ENCODE results near the gene CAMSAP1.

The CAMSAP1 gene

DNA sequence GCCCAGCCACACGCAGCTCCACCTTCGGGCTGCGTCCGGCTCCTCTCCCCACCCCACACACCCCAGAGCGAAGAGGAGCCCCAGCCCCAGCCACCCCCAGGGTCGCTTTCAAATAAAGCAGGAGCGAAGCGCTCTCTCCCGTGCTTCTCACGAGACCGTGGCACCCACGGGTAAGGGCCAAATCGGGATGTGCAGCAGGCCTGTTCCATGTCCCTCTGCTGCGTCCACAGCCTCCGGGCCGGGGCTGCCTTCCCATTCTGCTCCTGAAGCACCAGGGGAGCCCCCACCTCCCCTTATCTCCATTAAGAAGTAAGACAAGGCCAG is 145.5 kb downstream of the CAMSAP1 start:
- Histone ChIP-seq H3K27ac (ENCODE audit: insufficient read depth in 1 of 2, low read depth in 1 of 2, low read length in 2 of 2, poor library complexity in 1 of 2, severe bottlenecking in 2 of 2) (no peak overlapping the region), H3K4me3 (ENCODE audit: control insufficient read depth in 1 of 7, extremely low read depth in 1 of 7, insufficient read depth in 4 of 7, low read depth in 2 of 7, low read length in 6 of 7) (no peak overlapping the region), H3K27me3 (replicated peaks in 2 of 5; ENCODE audit: control insufficient read depth in 4 of 5, insufficient read depth in 5 of 5, low read length in 4 of 5) (peaks cover 0 to 3% (median 0%) of the 10 kb centered on the region in 5 experiments), H3K36me3 (ENCODE audit: control insufficient read depth in 4 of 4, insufficient read depth in 4 of 4, low read length in 3 of 4) (no peaks in the 10 kb centered on the region), H3K9me3 (ENCODE audit: control extremely low read depth in 1 of 5, control insufficient read depth in 4 of 5, insufficient read depth in 2 of 5, low read depth in 1 of 5, low read length in 4 of 5) (peaks cover 0 to 19% (median 12%) of the 10 kb centered on the region in 5 experiments), H3K4me1 (ENCODE audit: control extremely low read depth in 1 of 4, control insufficient read depth in 4 of 4, insufficient read depth in 4 of 4, low read length in 3 of 4) (no peaks in the 10 kb centered on the region)
- 93% methylated on average over 12 of the region's 16 CpGs for WGBS (ENCODE audit: insufficient coverage)
- ChIA-PET POLR2A (no interaction called here), CTCF (no interaction called here)
- no peak for DNase-seq

DNA sequence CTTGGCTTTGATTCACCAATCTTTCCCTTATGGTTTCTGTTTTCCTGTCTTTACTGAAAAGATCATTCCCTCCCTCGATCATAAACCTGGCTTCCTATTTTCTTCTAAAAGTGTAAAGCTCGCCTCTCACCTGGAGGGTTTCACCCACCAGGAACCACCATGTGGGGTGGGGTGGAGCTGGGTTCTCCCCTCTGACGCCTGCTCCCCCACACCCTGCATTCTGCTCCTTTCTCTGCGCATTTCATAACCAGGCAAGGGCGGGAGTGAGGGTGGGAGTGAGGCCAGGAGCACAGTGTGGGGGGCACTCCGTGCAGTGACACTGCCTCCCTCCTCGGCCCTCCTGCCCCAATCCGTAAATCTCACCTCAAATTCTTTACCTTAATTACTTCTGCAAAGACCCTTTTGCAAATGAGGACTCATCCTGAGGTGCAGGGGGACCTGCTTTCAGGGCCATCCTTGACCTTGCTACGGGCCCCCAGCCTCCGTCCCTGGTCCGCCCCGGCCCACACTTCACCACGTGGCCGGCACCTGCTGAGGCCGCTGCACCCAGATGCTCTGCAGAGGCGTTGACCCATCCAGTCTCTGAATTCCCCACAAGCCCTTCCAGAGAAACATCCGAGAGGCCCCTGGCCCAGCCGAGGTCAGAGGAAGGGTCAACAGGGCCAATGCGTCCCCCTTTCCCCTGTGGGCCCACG is 146.0 kb downstream of the CAMSAP1 start:
- Histone ChIP-seq H3K4me1 (ENCODE audit: control extremely low read depth in 1 of 4, control insufficient read depth in 4 of 4, insufficient read depth in 4 of 4, low read length in 3 of 4) (no peaks in the 10 kb centered on the region), H3K36me3 (ENCODE audit: control insufficient read depth in 4 of 4, insufficient read depth in 4 of 4, low read length in 3 of 4) (no peaks in the 10 kb centered on the region), H3K4me3 (ENCODE audit: control insufficient read depth in 1 of 7, extremely low read depth in 1 of 7, insufficient read depth in 4 of 7, low read depth in 2 of 7, low read length in 6 of 7) (no peak overlapping the region), H3K27ac (ENCODE audit: insufficient read depth in 1 of 2, low read depth in 1 of 2, low read length in 2 of 2, poor library complexity in 1 of 2, severe bottlenecking in 2 of 2) (no peak overlapping the region), H3K9me3 (ENCODE audit: control extremely low read depth in 1 of 5, control insufficient read depth in 4 of 5, insufficient read depth in 2 of 5, low read depth in 1 of 5, low read length in 4 of 5) (peaks cover 0 to 14% (median 7%) of the 10 kb centered on the region in 5 experiments), H3K27me3 (replicated peaks in 2 of 5; ENCODE audit: control insufficient read depth in 4 of 5, insufficient read depth in 5 of 5, low read length in 4 of 5) (peaks cover 0 to 3% (median 0%) of the 10 kb centered on the region in 5 experiments)
- ChIA-PET POLR2A (interaction anchor here (0.5 kb wide), 1 partner anchor 13 kb away, joined by 3 read pairs; no protein-coding TSS in a partner anchor), CTCF (no interaction called here)
- 88% methylated on average over 14 of the region's 20 CpGs for WGBS (ENCODE audit: insufficient coverage)
- DNase-seq = no peak

DNA sequence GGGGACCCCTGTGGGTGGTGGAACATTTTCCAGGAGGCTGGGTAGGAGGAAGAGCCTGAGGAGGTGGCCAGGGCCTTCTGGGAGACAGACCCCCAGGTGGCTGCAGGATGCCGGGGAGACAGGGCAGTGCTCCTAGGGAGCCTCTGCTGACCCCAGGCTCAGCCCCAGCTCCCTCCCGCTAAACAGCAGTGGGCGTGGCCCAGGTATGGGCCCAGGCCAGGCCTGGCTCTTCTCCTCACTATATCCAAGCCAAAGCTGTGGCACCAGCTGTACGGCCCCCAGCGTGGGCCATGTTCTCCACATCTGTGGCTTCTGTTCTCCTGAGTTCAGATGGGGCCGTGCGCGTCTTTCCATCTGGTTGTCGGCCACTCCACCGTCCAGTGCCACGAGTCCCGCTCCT is 146.9 kb downstream of the CAMSAP1 start:
- CTCF ChIA-PET = no interaction called here
- Histone ChIP-seq H3K9me3 (ENCODE audit: control extremely low read depth in 1 of 5, control insufficient read depth in 4 of 5, insufficient read depth in 2 of 5, low read depth in 1 of 5, low read length in 4 of 5) (peaks cover 0 to 6% (median 0%) of the 10 kb centered on the region in 5 experiments), H3K27ac (ENCODE audit: insufficient read depth in 1 of 2, low read depth in 1 of 2, low read length in 2 of 2, poor library complexity in 1 of 2, severe bottlenecking in 2 of 2) (no peak overlapping the region), H3K27me3 (replicated peaks in 2 of 5; ENCODE audit: control insufficient read depth in 4 of 5, insufficient read depth in 5 of 5, low read length in 4 of 5) (peaks cover 0 to 3% (median 0%) of the 10 kb centered on the region in 5 experiments), H3K4me3 (ENCODE audit: control insufficient read depth in 1 of 7, extremely low read depth in 1 of 7, insufficient read depth in 4 of 7, low read depth in 2 of 7, low read length in 6 of 7) (no peak overlapping the region), H3K4me1 (ENCODE audit: control extremely low read depth in 1 of 4, control insufficient read depth in 4 of 4, insufficient read depth in 4 of 4, low read length in 3 of 4) (no peaks in the 10 kb centered on the region), H3K36me3 (ENCODE audit: control insufficient read depth in 4 of 4, insufficient read depth in 4 of 4, low read length in 3 of 4) (no peaks in the 10 kb centered on the region)
- POLR2A ChIA-PET = interaction anchor here (0.5 kb wide), 1 partner anchor 12 kb away, joined by 3 read pairs; no protein-coding TSS in a partner anchor
- WGBS (ENCODE audit: insufficient coverage) = 94% methylated on average over 12 of the region's 12 CpGs
- DNase-seq = no peak

DNA sequence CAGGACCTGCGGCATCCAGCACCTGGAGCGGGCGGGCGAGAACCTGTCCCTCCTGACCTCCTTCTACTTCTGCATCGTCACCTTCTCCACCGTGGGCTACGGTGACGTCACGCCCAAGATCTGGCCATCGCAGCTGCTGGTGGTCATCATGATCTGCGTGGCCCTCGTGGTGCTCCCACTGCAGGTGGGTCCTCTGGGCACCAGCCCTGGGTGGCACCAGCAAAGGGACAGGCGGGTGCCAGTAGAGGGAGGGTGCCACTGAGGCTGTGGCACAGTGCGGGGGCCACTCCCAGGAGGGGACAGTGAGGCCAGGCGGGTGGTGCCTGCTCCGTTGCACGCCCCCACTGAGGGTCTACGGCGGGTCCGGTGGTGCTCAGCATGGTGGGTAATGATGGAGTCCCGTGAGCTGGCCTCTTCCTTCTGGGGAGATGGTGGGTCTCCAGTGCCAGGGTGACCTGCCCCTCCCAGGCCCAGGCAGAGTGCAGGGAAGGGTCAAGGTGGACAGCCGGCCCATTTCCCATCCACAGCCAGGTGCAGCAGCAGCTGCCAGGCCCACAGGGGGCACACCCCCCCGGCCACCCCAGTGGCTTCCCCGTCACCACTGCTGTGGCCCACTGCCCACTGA is 147.6 kb downstream of the CAMSAP1 start:
- CTCF ChIA-PET = no interaction called here

DNA sequence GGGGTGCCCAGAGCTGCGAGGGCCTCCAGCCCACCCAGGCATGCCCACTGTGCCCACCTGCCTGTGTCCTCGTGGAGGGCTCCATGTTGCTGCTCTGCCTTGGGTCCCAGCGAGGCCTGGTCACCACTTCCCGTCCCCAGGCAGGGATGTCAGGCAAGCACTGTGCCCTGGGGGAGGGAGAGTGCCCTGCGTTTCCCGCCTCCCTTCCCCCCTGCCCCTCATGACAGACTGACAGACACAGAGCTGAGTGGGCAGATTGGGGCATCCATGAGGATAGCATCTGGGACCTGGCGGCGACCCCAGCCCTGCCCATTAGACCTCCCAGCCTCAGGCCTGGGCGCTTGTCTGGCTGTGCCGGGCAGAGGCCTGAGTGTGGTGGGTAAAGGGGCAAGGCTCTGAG is 148.5 kb downstream of the CAMSAP1 start:
- ChIA-PET CTCF (no interaction called here), POLR2A (no interaction called here)
- DNase-seq = no peak
- peaks cover 0 to 6% (median 0%) of the 10 kb centered on the region in 5 experiments for H3K27me3 ChIP-seq (replicated peaks in 2 of 5; ENCODE audit: control insufficient read depth in 4 of 5, insufficient read depth in 5 of 5, low read length in 4 of 5)
- H3K9me3 ChIP-seq (ENCODE audit: control extremely low read depth in 1 of 5, control insufficient read depth in 4 of 5, insufficient read depth in 2 of 5, low read depth in 1 of 5, low read length in 4 of 5) = no peaks in the 10 kb centered on the region
- H3K4me1 ChIP-seq (ENCODE audit: control extremely low read depth in 1 of 4, control insufficient read depth in 4 of 4, insufficient read depth in 4 of 4, low read length in 3 of 4) = no peaks in the 10 kb centered on the region
- 95% methylated on average over 5 of the region's 10 CpGs for WGBS (ENCODE audit: insufficient coverage)
- H3K27ac ChIP-seq (ENCODE audit: insufficient read depth in 1 of 2, low read depth in 1 of 2, low read length in 2 of 2, poor library complexity in 1 of 2, severe bottlenecking in 2 of 2) = no peak overlapping the region
- no peak overlapping the region for H3K4me3 ChIP-seq (ENCODE audit: control insufficient read depth in 1 of 7, extremely low read depth in 1 of 7, insufficient read depth in 4 of 7, low read depth in 2 of 7, low read length in 6 of 7)
- no peaks in the 10 kb centered on the region for H3K36me3 ChIP-seq (ENCODE audit: control insufficient read depth in 4 of 4, insufficient read depth in 4 of 4, low read length in 3 of 4)

More for the DNA sequence above, 147.6 kb downstream of the CAMSAP1 start:
- no peak for DNase-seq
- Histone ChIP-seq H3K9me3 (ENCODE audit: control extremely low read depth in 1 of 5, control insufficient read depth in 4 of 5, insufficient read depth in 2 of 5, low read depth in 1 of 5, low read length in 4 of 5) (peaks cover 0 to under 1% (median 0%) of the 10 kb centered on the region in 5 experiments), H3K4me3 (ENCODE audit: control insufficient read depth in 1 of 7, extremely low read depth in 1 of 7, insufficient read depth in 4 of 7, low read depth in 2 of 7, low read length in 6 of 7) (no peak overlapping the region), H3K27me3 (replicated peaks in 2 of 5; ENCODE audit: control insufficient read depth in 4 of 5, insufficient read depth in 5 of 5, low read length in 4 of 5) (peaks cover 0 to 3% (median 0%) of the 10 kb centered on the region in 5 experiments), H3K4me1 (ENCODE audit: control extremely low read depth in 1 of 4, control insufficient read depth in 4 of 4, insufficient read depth in 4 of 4, low read length in 3 of 4) (no peaks in the 10 kb centered on the region), H3K27ac (ENCODE audit: insufficient read depth in 1 of 2, low read depth in 1 of 2, low read length in 2 of 2, poor library complexity in 1 of 2, severe bottlenecking in 2 of 2) (no peak overlapping the region), H3K36me3 (ENCODE audit: control insufficient read depth in 4 of 4, insufficient read depth in 4 of 4, low read length in 3 of 4) (no peaks in the 10 kb centered on the region)
- POLR2A ChIA-PET = no interaction called here
- WGBS (ENCODE audit: insufficient coverage) = 89% methylated on average over 14 of the region's 24 CpGs

Data from common myeloid progenitor, CD34-positive (primary cell).